Measurements from ENCODE around the gene SYNGR4.

SYNGR4 gene

GRCh38 chr19:48359123-48359522 is 5.0 kb upstream of the SYNGR4 start:
- no peak for TF ChIP-seq CTCF (conservative IDR thresholded peaks at IDR 0.05; ENCODE audit: control insufficient read depth, insufficient read depth, low read depth, low read length)
- H3K4me3 ChIP-seq (ENCODE audit: control insufficient read depth, low read depth, low read length): no peak overlapping the region
- DNase-seq (ENCODE audit: low read depth): no peak

- no peak overlapping the region for H3K4me3 ChIP-seq (ENCODE audit: control insufficient read depth, low read depth, low read length)
- DNase-seq (ENCODE audit: low read depth): no peak
- TF ChIP-seq CTCF (conservative IDR thresholded peaks at IDR 0.05; ENCODE audit: control insufficient read depth, insufficient read depth, low read depth, low read length): no peak
Observed at GRCh38 chr19:48361912-48362311, 2.3 kb upstream of the SYNGR4 start.

- peak; percentile 89 for DNase-seq (ENCODE audit: low read depth)
- no peak for TF ChIP-seq CTCF (conservative IDR thresholded peaks at IDR 0.05; ENCODE audit: control insufficient read depth, insufficient read depth, low read depth, low read length)
- H3K4me3 ChIP-seq (ENCODE audit: control insufficient read depth, low read depth, low read length): peak overlapping the region; percentile 76
Observed at GRCh38 chr19:48362716-48363499, 1.3 kb upstream of the SYNGR4 start.

DNA sequence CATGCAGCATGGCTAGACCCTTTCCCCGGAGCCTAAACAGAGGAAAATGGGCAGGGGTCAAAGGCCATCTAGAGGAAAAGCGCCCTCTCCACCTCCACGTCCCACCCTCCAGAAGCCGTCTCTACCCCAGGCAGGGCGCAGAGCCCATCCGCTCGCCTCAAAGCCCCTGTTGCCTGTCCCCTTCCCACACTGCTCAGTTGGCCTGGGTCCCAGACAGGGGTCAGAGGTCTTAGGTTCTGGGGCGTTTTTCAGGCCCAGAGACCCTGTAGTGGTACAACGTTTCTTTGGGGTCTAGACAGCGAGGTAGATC is 712 bp upstream of the SYNGR4 start:
- no peak for TF ChIP-seq CTCF (conservative IDR thresholded peaks at IDR 0.05; ENCODE audit: control insufficient read depth, insufficient read depth, low read depth, low read length)
- peak overlapping the region; percentile 76 for H3K4me3 ChIP-seq (ENCODE audit: control insufficient read depth, low read depth, low read length)
- peak; percentile 11 for DNase-seq (ENCODE audit: low read depth)

GRCh38 chr19:48364598-48365348 is 606 bp downstream of the SYNGR4 start:
- no peak for TF ChIP-seq CTCF (conservative IDR thresholded peaks at IDR 0.05; ENCODE audit: control insufficient read depth, insufficient read depth, low read depth, low read length)

GRCh38 chr19:48365602-48366001 is 1.4 kb downstream of the SYNGR4 start:
- no peak for TF ChIP-seq CTCF (conservative IDR thresholded peaks at IDR 0.05; ENCODE audit: control insufficient read depth, insufficient read depth, low read depth, low read length)
- DNase-seq (ENCODE audit: low read depth): no peak
- no peak overlapping the region for H3K4me3 ChIP-seq (ENCODE audit: control insufficient read depth, low read depth, low read length)

More at GRCh38 chr19:48364598-48365348, 606 bp downstream of the SYNGR4 start:
- peak overlapping the region; percentile 26 for H3K4me3 ChIP-seq (ENCODE audit: control insufficient read depth, low read depth, low read length)
- DNase-seq (ENCODE audit: low read depth): no peak
